Stimulated activated CD8-positive, alpha-beta memory T cell treated with anti-CD3 and anti-CD28 coated beads, Interleukin-7, amount 100 ng/mL, for 48 hours (primary cell): ENCODE measurements around the gene TMEM30A.

ENCODE experiments used
- DNase-seq, 2 donors: peaks; one replicate each; pipeline ENCODE4 v3.0.0-alpha.2; 2020; ENCODE audit warnings: low read depth in 1 of 2; ENCODE audit errors: extremely low read depth in 1 of 2

The TMEM30A gene

DNA sequence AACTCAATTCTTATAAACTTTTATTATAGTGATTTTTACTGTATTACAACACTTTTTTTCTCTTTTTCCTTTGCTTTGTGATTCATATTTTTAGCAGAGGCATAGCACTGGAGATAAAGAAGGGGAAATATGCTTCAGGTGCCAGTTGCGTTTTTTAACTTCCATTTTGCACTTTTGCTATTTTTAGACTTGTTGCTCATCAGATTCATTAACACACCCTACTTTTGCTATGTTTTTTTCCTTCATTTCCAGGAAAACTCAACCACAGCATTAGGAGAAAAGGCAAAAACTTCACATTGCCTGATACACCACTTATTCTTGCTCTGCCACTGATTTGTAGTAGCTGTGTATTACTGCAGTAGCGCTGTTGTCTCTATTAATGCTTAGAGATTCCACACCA is 8.0 kb upstream of the TMEM30A start:
- DNase-seq = no peak

DNA sequence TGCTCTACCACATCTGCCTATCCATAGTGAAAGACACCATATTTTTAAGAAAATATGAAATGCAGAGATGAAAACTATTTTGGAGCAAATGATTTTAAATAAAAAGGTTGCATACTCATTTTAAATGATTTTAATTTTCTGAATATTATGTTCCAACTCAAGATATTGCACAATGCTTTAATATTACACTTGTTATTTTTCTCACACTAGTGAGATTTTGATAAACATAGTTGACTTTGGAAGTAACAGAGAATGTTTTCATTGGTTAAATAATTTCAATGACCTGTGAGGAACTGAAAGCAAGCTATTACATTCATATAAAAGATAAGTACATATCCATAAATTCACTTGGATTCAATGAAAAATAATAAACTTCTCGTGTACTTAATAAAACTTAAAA is 7.2 kb upstream of the TMEM30A start:
- no peak for DNase-seq

DNA sequence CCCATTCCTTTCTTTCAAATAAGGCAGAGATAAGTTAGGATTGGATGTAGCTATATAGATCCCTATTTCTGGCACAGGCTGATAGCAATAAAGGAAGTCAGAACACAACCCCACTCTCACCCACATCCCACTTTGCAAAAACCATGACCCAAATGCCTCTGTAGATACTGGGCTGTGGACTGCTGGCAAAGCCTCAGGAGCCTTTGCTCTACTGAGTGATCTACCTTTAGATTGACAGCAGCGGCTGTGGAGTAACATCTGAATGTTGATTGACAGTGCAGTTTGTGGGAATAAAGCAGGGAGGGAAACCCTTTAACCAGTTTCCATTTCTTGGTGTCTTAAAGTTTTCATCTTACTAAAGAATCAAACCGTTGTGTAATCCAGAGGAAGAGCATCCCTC is 6.7 kb upstream of the TMEM30A start:
- DNase-seq = no peak

DNA sequence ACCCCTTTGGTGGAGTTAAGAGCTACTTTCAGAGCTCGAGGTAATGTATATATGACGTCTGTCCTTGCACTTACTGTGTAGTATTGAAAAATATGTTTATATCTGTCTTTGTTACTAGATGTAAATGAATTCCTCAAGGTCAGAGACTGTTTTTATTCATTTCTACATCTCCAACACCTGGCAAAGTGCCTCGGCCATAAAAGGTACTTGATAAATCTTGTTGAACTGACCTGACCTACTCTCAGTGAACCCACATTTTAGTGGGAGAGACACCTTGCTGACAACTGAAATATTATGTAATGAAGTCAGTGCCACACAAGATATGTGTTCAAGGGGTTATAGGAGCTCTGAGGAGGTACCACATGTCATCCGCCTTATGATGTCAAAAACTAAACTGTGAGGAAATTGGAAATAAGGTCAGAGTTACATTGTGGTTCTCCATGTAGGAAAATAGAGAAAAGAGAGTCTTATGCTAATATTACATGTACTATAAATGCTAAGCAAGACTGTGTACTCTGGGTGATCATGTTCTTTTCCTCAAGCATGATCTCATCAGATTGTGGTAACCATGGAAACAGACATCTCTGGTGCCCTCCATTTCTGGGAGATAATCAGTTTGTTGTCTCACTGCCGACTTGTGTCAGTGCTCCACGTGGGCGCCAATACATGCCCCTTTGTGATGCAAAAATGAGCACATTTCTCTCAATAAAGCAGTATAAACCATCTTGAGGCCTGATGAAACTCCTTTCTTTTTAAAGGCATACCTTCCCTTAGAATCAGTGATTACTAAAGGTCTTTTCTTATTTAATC is 5.7 kb upstream of the TMEM30A start:
- no peak for DNase-seq

DNA sequence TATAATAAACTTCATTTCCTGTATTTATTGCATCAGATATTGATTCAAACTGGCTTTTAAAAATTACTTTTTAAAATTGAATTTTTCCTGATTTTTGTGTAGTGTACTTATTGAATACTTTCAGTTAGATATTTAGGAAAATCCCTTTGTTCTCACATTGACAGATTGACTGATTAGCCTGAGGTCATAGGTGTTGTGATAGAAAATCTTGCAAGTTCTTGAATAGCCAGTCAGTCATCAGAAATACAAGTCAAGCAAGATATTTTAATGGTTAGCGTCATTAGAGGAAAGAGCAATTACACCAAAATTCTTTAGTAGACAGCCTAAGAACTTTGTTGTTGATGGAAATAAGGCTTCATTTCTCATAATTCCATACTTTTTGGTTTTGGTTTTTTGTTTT is 3.4 kb upstream of the TMEM30A start:
- DNase-seq = no peak

DNA sequence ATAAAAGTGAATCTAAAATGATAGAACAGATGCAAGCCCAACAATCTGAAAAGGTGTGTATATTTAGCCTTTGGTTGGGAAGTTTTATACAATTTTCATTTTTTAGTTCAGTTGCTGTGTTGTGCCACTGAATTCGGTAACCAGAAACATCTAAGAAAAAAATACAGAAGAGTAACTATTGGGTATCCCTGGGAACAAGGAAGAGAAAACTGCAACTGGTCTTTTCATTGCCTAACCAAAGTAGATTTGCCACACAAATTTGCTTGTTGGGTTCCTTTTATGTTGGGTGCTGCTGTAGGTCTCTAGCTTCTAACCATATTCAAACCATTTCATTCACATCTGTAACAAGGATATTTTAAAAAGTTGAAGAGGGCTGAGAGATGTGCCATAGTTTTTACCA is 2.8 kb upstream of the TMEM30A start:
- DNase-seq = no peak

DNA sequence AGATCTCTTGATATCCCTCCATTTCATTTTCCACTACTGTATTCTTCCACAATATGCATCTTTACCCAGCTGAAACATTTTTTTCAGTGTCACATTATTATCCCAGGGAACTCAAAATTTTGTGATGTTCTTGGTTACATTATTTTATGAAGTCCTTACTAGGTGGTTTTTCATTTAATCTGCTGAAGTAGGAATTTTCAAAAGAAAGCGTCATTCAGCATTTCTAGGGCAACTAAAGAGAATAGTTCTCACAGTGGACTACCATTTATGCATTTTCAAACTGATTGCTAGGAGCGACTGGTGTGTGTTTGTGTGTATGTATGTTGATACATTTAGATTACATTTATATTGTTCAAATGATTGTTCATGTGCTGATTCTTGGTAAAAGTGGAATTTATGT is 2.4 kb upstream of the TMEM30A start:
- no peak for DNase-seq

DNA sequence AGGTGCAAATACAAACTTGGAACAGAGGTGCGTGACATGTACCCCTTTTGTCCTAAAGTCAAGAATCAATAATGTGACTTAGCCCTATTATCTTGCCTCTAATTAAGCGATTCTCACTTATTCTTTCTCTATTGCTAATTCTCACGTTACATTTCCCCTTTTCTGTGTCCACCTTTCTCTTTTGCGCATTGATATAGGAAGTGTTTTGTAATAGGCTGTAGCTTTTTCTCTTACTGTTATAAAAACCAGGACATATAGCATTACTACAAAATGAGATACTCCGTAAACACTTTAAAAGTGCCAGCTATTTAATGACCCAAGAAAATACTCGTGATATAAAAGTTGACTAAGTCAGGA is 669 bp upstream of the TMEM30A start:
- DNase-seq = no peak

DNA sequence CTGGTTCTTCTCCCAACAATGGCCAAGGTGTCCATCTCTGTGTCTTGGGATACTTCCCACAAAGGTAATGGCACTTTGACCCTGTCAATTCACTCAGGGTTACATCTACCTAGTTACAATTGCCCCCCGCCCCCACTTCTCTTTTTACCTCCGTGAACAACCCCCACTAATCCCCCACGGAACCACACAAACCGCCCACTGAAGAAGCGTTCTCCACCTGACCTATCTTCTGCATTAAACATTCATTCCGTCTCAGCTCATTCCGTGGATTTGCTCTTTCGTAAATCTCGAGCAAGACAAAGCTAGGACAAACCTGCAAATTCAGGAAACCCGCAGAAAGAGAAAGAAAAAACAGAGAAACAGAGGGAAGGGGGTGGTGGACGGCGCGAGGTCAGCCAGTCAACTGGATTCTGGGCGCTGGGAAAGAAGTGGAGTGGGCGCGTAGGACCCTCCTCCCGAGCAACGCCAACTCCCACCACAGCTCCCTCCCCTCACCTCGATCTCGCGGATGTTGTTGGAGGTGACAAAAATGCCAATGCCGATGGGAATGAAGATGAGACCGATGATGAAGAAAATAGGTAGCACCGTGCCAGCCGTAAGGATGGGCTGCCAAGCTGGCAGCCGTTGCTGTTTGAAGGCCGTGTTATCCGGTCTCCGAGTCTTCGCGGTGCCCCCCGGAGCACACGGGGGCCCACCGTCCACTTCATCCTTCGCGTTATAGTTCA is 523 bp downstream of the TMEM30A start:
- DNase-seq = no peak

DNA sequence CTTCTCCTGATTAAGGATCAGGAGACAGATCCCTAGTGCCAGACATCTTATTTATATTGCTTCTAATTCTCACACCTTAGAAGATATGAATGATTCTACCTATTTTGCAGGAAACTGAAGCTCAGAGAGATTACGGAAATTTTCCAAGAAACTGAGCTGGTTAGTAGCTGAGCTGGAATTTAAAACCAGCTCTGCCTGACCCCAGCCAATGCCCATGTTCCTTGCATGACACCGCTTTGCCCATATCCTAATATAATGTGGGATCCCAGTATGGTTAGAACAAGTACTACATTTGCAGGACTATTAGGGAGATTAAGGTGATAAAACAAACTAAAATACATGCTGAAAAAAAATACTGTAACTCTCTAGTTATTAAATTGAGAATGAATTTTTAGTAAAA is 1.9 kb downstream of the TMEM30A start:
- no peak for DNase-seq

DNA sequence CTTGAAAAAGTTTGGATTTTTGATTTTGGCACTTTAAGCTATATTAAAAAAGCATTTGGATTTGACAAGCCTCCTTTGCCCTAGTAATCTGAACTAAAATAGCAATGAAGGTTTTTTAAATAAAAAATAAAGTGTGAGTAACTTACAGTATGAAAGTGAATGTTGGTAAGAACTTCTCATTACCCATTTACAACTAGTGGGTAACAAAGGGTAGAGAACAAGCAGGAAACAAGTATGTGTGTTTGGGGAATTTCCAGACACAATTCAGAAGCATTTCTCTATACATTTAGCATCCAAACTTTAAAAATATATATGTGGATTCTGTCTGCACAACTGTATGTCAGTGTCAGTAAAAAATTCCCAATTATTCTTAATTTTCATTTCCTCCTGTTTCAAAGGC is 2.9 kb downstream of the TMEM30A start:
- no peak for DNase-seq

DNA sequence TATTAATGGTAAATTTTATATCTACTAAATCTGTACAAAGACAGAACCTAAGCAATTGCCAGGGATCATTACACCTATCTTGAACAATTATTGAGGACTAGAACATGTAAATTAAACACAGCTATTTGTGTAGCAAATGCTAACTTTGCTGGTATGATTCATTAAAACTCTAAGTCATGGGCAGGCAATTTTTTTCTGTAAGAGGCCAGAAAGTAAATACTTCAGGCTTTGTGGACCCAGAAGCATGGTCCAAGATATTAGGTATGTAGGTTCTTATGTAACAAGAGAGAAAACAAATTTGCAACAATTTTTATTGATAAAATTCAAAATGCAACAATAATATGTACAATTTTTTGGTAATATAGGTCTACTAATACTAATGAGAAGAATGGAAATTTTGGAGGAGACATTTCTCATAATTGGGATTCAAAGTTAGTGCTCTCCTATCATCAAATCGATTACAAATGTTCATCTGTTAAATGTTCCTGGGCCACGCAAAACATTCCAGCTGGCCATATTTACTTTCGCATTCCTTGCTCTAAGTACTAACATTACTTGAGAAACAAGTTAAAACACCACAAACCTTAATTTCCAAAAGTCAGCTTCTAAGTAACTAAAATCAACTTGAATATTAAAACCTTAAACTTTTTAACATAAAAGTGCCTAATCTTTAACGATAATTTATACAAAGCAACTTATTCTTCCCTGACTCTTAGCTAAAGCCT is 4.3 kb downstream of the TMEM30A start:
- DNase-seq = no peak

DNA sequence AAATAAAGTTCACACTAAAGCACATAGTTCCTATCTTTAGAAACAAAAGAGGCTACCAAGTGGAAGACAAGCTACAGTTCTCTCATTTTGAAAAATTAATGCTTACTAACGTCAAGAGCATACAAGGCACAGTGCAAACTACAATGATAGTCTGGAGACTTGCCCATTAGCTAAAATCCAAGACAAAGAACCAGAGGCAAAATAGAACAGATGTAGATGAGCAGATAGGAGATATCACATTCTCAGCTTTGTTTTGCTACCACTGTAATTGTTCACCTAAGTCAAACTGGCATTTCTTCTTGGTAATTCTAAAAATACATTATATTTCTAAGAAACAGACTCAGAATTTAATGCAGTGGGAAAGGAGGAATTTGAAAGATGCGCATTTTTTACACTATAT is 5.2 kb downstream of the TMEM30A start:
- no peak for DNase-seq

DNA sequence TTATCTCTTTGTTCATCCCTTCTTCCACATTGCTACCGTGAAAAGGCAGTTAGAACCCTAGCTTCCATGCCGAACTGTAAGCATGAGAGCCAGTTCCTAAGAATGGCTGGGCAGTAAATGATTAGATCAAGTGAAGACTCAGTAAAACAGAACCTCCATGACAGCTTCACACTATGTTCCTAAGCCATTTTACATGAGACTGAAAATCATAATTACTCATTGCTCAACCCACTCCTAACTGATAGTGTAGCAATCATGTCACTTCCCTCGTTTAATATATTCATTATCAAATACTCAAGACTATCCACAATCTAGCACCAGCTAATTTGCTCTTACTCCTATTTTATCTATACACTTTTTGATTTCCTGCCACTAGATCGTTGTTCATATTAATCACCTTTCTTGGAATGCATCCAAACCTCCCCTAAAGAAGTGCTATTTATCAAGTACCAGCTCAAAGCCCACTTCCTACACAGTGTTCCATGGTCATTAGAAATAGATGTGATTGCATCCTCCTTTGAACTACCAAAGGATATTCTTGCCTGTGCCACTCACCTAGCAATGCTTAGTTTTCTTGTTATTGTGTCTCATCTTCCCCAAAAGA is 6.0 kb downstream of the TMEM30A start:
- DNase-seq = no peak

DNA sequence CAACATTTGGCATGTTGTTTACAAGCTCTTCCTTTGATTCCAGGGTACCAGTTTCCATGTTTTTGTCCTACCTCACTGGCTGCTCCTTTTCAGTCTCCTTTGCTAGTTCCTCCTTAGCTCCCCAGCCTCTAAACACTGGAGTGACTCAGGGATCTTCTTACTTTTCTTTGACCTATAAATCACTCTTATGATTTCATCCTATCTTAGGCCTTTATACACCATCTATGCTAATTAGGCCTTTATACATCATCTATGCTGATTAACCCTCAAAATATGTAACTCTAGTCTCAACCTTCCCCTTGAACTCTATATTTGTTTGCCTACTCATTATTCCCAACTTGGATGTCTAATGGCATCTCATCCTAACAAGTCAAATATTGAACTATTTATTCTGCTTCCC is 9.5 kb downstream of the TMEM30A start:
- no peak for DNase-seq

DNA sequence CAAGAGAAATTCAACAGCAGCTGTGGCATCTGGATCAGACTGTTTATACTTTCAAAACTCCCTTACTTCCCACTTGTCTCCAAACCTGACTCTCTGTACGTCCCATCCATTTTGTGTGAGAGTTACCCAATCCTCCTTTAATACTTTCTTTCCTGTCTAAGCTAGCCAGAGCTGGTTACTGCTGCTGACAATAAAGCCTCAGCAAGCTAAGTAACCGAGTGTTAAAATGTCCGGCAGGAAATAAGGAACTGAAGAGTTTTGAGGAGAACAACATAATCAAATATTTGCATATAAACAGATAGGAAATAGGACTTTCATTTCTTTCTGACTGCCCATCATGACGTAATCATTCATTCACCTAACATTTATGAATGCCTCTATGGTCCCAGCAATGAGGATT is 11.6 kb downstream of the TMEM30A start:
- no peak for DNase-seq

DNA sequence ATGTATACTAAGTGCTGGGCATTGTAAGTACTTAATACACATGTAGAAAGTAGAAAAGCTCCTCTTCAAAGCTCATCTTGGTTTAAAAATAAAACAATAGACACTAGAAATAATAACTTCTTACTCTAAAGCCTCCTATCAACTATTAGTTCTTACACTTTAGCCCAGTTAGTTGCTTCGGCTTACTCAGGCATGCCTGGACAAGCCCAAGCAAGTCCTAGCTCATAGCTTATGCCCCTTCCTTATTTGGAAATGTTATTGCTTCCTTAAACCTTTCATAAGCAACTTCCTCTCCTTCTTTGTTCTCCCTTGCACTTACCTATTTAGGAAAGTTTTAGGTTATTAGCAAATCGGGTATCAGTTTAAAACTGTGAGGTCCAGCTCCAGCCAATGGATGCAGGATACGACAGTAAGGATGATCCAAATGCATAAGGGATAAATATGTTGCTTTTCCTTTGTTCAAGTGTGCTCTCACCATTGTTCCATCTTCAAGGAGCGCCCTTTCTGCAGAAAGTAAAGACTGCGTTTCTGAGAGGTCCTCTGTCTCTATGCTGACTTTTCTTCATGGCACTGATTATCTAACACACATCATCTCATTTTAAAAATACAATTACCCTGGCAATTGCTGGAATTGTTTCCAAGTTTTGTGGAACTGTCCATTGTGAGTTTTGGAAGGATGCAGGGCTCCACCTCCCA is 12.3 kb downstream of the TMEM30A start:
- no peak for DNase-seq

DNA sequence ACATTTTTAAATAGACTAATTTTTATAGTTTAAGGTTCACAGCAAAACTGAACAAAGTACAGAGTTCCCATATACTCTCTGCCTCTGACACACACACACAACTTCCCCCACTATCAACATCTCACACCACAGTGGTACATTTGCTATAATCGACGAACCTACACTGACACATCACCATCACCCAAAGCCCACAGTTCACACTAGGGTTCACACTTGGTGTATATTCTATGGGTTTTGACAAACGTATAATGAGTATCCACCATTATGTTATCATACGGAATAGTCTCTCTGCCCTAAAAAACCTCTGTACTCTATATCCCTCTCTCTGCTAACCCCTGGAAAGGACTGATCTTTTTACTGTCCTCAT is 15.6 kb downstream of the TMEM30A start:
- no peak for DNase-seq

DNA sequence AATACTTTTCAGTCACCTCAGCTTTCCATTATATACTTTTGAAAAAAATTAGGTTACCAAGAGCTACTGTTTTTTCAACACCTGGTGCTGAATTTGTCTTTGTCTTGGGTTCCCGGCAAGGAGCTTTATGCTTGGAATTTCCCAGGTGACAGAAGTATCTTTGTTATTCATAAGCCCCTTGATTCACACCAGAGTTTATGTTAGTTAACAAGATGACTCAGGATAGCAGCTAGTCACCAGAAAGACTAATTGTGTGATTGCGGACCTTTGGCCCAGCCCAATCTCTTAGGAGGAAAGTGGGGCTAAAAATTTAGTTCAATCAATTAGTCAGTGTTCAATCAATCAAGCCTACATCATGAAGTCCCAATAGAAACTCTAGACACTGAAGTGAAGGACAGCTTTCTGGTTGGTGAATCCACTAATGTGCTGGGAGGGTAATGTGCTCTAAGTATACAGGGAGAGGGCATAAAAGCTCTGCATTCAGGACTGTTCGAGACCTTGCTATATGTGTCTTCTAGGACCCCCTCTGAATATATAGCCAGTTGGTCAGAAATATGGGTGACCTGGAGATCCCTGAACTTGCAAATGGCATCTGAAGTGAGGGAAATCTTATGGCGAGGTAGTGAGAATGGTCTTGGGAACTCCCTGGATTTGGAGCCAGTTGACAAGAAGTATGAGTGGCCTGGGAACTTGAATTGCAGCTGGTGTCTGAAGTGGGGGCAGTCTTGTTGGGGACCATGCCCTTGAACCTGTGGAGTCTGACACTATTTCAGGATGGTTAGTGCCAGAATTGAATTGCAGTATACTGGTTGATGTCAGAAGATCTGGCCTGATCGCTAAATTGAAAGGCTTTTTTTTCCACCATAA is 16.2 kb downstream of the TMEM30A start:
- no peak for DNase-seq

DNA sequence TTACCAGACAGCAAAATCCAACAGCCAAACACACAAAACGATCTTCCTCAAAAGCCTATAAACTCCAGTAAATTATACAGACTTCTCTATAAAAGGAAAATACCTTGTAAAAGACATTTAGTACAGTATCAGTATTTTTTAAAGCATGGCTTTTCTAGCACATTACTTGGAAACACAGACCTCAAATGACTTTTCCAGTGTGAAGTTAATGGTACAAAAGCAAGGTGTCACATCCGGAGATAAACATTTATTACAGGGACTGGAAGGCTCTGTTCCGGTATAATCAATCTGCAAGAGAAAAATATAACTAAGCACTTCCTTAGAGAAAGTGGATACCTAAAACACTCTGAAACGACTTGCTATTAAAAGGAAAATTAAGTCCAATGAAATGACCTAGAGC is 17.1 kb downstream of the TMEM30A start:
- DNase-seq = no peak
